ENCODE results near the gene ARHGEF10L.

Gene ARHGEF10L

GRCh38 chr1:17680308-17680707 is 140.8 kb downstream of the ARHGEF10L start:
- TF ChIP-seq CTCF (IDR thresholded peaks at IDR 0.05), result no peak
- intact Hi-C loops (cut with DNase I; ENCODE audit: low total_unique reads), result no loop called here
- Histone ChIP-seq H3K4me1 (peaks cover 0 to 60% (median 29%) of the 10 kb centered on the region in 4 donors), H3K27me3 (no peaks in the 10 kb centered on the region), H3K27ac (no peak overlapping the region), H3K9me3 (no peaks in the 10 kb centered on the region), H3K4me3 (no peak overlapping the region), H3K36me3 (peaks cover 17 to 92% (median 54%) of the 10 kb centered on the region in 3 donors)
- no peak for DNase-seq

DNA sequence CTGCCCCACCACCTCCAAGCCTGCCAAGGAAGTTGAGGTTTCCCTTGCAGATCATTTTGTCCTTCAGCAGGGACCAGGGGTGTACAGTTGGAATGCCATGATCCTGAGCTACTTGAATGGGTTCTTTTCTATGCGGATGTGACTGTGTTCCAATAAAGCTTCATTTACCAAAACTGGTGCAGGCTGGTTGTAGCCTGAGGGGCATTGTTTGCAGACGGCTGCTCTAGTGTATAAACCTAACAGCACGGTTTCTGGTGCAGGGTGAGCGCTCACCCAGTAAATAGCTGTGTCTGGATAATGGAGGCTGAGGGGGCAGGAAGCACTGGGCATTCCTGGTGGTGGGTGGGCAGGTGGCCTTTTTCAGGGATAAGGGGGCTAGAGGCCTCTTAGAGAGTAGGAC is 142.9 kb downstream of the ARHGEF10L start:
- intact Hi-C loops (cut with DNase I; ENCODE audit: low total_unique reads), result no loop called here
- no peak for DNase-seq
- Histone ChIP-seq H3K27me3 (no peaks in the 10 kb centered on the region), H3K4me1 (peaks cover 0 to 60% (median 27%) of the 10 kb centered on the region in 4 donors), H3K4me3 (no peak overlapping the region), H3K27ac (peak overlapping the region; percentile 20 to 38), H3K9me3 (no peaks in the 10 kb centered on the region), H3K36me3 (peaks cover 29 to 83% (median 51%) of the 10 kb centered on the region in 3 donors)
- TF ChIP-seq CTCF (IDR thresholded peaks at IDR 0.05), result no peak

- intact Hi-C loops (cut with DNase I; ENCODE audit: low total_unique reads), result no loop called here
- H3K9me3 ChIP-seq, result no peaks in the 10 kb centered on the region
- H3K27ac ChIP-seq, result peak overlapping the region in 1 of 2 donors; percentile 38
- peaks cover 0 to 60% (median 27%) of the 10 kb centered on the region in 4 donors for H3K4me1 ChIP-seq
- TF ChIP-seq CTCF (IDR thresholded peaks at IDR 0.05), result no peak
- peaks cover 38 to 83% (median 57%) of the 10 kb centered on the region in 3 donors for H3K36me3 ChIP-seq
- H3K4me3 ChIP-seq, result no peak overlapping the region
- no peaks in the 10 kb centered on the region for H3K27me3 ChIP-seq
- DNase-seq, result no peak
Measured at GRCh38 chr1:17683598-17683997, 144.1 kb downstream of the ARHGEF10L start.

DNA sequence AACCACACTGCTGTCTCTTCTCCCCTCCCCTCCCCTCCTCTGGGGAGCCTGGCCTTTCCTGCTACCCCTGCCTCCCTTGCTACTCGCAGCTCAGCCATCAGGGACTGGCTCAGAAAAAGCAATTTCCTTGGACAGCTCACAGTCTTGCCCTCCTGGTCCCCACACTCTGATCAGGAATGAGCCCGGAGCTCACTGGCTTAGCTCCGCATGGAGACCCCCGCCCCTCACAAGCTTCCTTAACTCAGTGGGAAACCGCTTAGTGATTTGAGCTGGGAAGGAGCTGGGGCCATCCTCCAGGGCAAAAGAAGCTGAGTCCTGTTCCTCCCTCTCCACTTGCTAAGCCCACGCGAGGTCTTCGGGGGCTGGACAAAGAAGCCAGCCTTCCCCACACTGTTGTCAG is 145.3 kb downstream of the ARHGEF10L start:
- Histone ChIP-seq H3K36me3 (peaks cover 45 to 81% (median 56%) of the 10 kb centered on the region in 3 donors), H3K9me3 (no peaks in the 10 kb centered on the region), H3K27ac (peak overlapping the region in 1 of 2 donors; percentile 31), H3K4me3 (no peak overlapping the region), H3K27me3 (no peaks in the 10 kb centered on the region), H3K4me1 (peaks cover 0 to 60% (median 27%) of the 10 kb centered on the region in 4 donors)
- no peak for DNase-seq
- no peak for TF ChIP-seq CTCF (IDR thresholded peaks at IDR 0.05)
- intact Hi-C loops (cut with DNase I; ENCODE audit: low total_unique reads), result no loop called here

- Histone ChIP-seq H3K9me3 (no peaks in the 10 kb centered on the region), H3K4me1 (peaks cover 0 to 50% (median 25%) of the 10 kb centered on the region in 4 donors), H3K4me3 (no peak overlapping the region), H3K27me3 (no peaks in the 10 kb centered on the region), H3K27ac (no peak overlapping the region), H3K36me3 (peaks cover 54 to 77% (median 63%) of the 10 kb centered on the region in 3 donors)
- intact Hi-C loops (cut with DNase I; ENCODE audit: low total_unique reads), result no loop called here
- TF ChIP-seq CTCF (IDR thresholded peaks at IDR 0.05), result no peak
- DNase-seq, result no peak
Measured at GRCh38 chr1:17686258-17686657, 146.8 kb downstream of the ARHGEF10L start.

DNA sequence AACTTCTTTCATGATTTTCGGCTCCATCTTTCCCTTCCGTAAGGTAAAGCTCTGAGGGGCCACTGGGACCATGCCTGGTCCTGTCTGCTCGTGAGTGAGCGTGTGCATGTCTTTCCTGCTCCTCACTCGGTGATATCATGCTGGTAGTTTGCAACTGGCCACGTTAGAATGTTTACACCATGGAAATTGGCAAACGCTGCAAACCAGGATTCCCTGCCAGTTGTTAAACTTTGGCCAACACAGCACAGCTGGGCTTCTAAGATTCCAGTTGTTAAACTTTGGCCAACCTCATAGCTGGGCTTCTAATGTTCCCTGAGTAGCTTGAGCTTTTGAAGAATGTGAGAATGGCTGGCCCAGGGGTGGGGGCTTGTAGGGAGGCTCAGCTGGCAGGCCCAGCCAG is 147.6 kb downstream of the ARHGEF10L start:
- Histone ChIP-seq H3K9me3 (no peaks in the 10 kb centered on the region), H3K36me3 (peaks cover 55 to 75% (median 65%) of the 10 kb centered on the region in 3 donors), H3K4me1 (peaks cover 0 to 43% (median 21%) of the 10 kb centered on the region in 4 donors), H3K4me3 (no peak overlapping the region), H3K27me3 (no peaks in the 10 kb centered on the region), H3K27ac (peak overlapping the region in 1 of 2 donors; percentile 28)
- no peak for TF ChIP-seq CTCF (IDR thresholded peaks at IDR 0.05)
- intact Hi-C loops (cut with DNase I; ENCODE audit: low total_unique reads), result no loop called here
- DNase-seq, result no peak
